ELF-1 (cell line): ENCODE data around the gene CFAP99.

Experiments
- DNase-seq: peaks from one replicate; pipeline ENCODE4 v3.0.0-alpha.2; 2016; ENCODE audit warnings: low read depth, low spot score

CFAP99 gene

GRCh38 chr4:2411786-2412510 lies 6.8 kb upstream of the CFAP99 start:
- no peak for DNase-seq

- no peak for DNase-seq
Observed at GRCh38 chr4:2412534-2412884, 6.2 kb upstream of the CFAP99 start.

DNA sequence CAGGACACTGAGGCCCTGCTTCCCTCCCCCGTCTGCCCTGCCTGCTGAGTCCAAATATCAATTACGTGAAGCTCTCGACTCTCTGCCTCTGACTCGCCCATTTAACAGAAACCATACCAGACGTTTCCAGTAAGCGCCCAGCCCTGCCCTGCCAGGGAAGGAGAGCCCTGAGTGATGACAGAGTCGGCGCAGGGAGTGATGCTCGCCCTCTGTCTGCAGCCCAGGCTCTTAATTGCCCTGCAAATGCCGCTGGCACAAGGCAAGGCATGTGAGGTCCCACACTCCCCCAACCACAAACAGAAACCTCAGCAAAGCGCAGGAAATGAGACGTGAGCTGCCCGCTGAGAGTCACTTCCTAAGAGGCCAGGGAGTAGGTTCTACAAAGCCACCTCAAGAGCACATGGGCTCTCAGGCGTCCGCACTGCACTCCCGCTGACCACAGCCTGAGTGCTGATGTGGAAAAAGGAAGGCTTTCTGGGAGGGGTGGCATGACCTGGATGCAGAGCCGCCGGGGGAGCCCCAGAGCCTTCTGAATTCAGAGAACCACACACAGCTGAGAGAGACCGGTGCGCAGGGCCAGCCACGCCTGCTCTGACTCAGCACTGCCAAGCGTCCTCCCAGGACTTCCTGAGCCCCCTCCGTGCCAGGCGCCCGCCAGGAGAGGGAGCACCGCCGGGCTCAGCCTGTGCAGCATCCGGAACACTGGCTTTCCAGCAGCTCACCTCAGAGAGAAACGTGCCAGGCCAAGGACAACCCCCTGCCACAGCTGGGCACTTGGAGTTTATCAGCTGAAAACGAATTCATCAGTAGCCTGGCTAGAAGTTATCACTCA lies 5.7 kb upstream of the CFAP99 start:
- peak; percentile 94 for DNase-seq

- no peak for DNase-seq
Observed at GRCh38 chr4:2413821-2414610, 4.7 kb upstream of the CFAP99 start.

- DNase-seq, result no peak
Observed at GRCh38 chr4:2415213-2415612, 3.5 kb upstream of the CFAP99 start.

GRCh38 chr4:2415881-2416563 lies 2.7 kb upstream of the CFAP99 start:
- DNase-seq, result no peak

DNA sequence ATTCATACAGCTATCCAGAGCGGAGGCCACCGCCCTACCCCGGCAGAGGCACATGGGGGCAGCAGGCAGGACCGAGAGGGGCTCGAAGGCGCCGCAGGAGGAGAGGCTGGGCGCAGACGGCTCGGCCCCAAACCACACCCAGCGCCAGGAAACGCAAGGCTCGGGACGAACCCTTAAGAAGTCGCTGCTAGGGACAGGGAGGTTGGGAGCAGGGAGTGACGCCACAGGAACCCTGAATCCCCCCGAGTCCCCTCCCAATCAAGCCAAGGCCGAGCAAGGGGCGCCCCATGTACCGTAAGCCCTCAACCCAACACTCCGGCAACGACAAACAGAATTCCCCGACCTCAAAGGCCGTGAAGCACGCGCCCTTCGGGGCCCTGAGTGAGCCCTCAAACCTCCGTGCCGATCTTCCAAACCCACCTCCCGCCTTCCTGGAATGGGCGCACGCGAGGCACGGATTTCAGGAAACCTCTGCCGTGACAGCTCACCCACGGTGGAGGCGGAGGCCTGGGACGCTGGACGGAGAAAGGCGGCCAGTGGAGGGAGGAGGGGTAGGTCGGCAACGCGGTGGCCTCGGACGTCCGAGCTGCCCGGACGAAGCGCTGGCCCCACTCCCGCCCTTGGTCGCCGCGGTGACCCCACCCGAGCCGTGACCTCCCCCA lies 2.1 kb upstream of the CFAP99 start:
- DNase-seq, result peak; percentile 66

GRCh38 chr4:2417226-2417764 lies 1.5 kb upstream of the CFAP99 start:
- no peak for DNase-seq

DNA sequence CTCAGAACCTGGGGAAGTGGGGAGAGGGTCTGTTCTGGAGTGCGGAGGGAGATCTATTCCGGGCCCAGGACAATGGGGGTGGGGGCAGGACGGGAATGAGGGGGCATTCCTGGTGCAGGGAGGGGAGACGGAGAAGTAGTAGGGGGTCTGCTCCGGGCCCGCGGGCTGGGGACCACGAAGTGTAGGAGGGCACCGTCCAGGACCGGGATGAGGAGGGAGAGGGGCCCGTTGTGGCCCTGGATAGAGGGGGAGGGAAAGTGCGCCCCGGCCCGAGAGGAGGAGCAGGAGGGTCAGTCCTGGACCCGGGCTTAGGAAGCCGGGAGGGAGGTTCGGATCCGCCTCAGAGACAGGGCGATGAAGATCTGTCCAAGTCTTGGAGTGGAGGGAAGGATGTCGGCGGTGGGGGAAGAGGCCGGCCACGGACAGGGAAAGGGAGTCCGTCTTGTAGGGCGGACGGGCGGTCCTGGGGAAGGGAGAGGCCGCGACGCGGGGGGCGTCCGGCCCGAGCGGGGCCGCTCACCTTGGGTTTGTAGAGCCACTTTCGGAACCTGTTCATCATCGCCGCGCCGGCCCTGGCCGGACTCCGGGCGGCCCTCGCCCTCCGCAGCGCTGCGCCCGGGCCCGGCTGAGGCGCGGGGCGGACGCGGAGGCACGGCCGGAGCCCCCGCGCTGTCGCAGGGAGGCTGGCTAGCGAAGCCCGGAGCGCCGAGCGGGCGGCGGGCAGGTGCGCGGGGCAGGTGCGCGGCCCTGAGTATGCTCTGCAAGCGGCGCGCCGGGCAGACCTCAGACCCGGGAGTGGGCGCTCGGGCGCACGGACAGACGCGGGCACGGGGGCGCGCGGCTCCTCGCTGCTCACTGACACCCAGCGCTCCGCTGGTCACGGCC lies 748 bp upstream of the CFAP99 start, which contains the start of gene ZFYVE28:
TSS of gene ZFYVE28 (minus strand) at position 881 of the 885 bp plus-strand sequence. CDS start at position 559, 322 bp downstream.
- no peak for DNase-seq

GRCh38 chr4:2419814-2420213 lies 1.1 kb downstream of the CFAP99 start:
- DNase-seq, result no peak

GRCh38 chr4:2421928-2422327 lies 3.2 kb downstream of the CFAP99 start:
- no peak for DNase-seq

GRCh38 chr4:2423066-2423465 lies 4.3 kb downstream of the CFAP99 start:
- DNase-seq, result no peak

- DNase-seq, result peak; percentile 66
Observed at GRCh38 chr4:2423695-2424094, 4.9 kb downstream of the CFAP99 start.

GRCh38 chr4:2424581-2424980 lies 5.8 kb downstream of the CFAP99 start:
- DNase-seq, result no peak

- DNase-seq, result no peak
Observed at GRCh38 chr4:2425386-2426068, 6.8 kb downstream of the CFAP99 start.

- no peak for DNase-seq
Observed at GRCh38 chr4:2426069-2426397, 7.3 kb downstream of the CFAP99 start.

DNA sequence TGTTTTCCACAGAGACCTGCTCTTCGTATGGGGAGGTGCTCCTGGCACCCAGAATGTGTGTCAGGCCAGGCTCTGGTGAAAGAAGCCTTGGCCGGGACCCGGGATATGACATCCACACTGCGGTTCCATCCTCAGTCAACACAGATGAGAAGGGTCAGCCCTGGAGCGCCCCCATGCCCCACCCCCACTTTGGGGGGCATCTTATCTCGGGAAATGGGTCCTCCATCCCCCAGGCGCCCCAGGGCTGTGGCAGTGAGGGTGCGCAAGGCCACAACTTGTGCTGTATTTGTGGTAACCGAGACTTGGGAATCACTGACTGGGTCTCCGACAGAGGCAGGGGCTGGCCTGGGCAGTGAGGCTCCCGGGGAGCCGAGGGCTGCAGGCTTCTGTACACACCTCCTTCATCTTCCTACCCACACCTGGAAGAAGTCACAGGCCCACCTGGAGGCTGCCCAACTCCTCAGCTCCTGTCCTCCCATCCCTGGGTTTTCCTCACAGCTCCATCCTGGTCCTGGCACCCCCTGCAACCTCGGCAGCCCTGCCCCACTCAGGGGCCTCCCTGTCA lies 8.0 kb downstream of the CFAP99 start:
- DNase-seq, result no peak

GRCh38 chr4:2427383-2428334 lies 8.9 kb downstream of the CFAP99 start:
- DNase-seq, result no peak
